GM12878 (cell line): Measurements from ENCODE around the gene SCN5A. TPM values are rescaled to one million over a fixed set of nuclear protein-coding genes. Genes with fewer than 3 reads are reported as not detected.

ENCODE experiments used
- ATAC-seq: fragments of 200-7000 bp; cut with Tn5 transposase; 3 replicates; pipeline ENCODE4 v1.9.1; 2020; ENCODE audit warnings: mild to moderate bottlenecking, moderate library complexity
- BruUV-seq: library from RNA; stranded (reverse); fragments of 400-500 nt; replicated peaks from 2 replicates; lab custom pipeline; 2021; lab: Mats Ljungman, UMichigan
- CTCF ChIA-PET: fragments of 300-600 bp; sonication (Branson Sonifier 250); formaldehyde crosslinking; extraction: SDS; loops from one replicate; lab custom pipeline; 2021; ENCODE audit warnings: inconsistent platforms; lab: Yijun Ruan, JAX
- POLR2A ChIA-PET: fragments of 350-600 bp; formaldehyde crosslinking; extraction: SDS; loops from one replicate; lab custom pipeline; 2021; ENCODE audit warnings: inconsistent platforms; lab: Charles Lee
- RAD21 ChIA-PET: fragments of 300-600 bp; sonication (Branson Sonifier 250); formaldehyde crosslinking; loops from one replicate; lab custom pipeline; 2023; ENCODE audit warnings: antibody characterized with exemption; ENCODE audit not compliant: unreplicated experiment; lab: Charles Lee
- SMC1A ChIA-PET: fragments of 300-600 bp; sonication (Branson Sonifier 250); formaldehyde crosslinking; loops from one replicate; lab custom pipeline; 2023; ENCODE audit not compliant: unreplicated experiment, uncharacterized antibody; lab: Charles Lee
- DNase-seq: peaks from one replicate; pipeline ENCODE4 v3.0.0-alpha.2; 2011; ENCODE audit warnings: low read depth, low spot score
- FAIRE-seq: peaks from 3 replicates; lab custom pipeline; 2011; peaks lifted over from hg19 to GRCh38; lab: Jason Lieb, UNC
- H2AFZ ChIP-seq: 2 replicates; pipeline ENCODE4 v1.6.0; 2011; ENCODE audit warnings: low read depth, low read length, control low read depth; ENCODE audit not compliant: control insufficient read depth
- H3K27ac ChIP-seq: 2 replicates; pipeline ENCODE4 v1.5.1; 2011; ENCODE audit warnings: control low read depth; ENCODE audit not compliant: control insufficient read depth, insufficient read depth
- H3K27me3 ChIP-seq, 2 experiments: replicated peaks in 1 of 2; 2 replicates each; pipeline versions ENCODE4 v1.6.0 to v1.6.1; 2011; ENCODE audit warnings: low read length in 1 of 2; ENCODE audit not compliant: control insufficient read depth in 2 of 2, insufficient read depth in 2 of 2
- H3K36me3 ChIP-seq, 2 experiments: 2 replicates each; pipeline ENCODE4 v1.5.1; 2011; ENCODE audit warnings: low read length in 1 of 2; ENCODE audit not compliant: control insufficient read depth in 2 of 2, insufficient read depth in 2 of 2
- H3K4me1 ChIP-seq: 2 replicates; pipeline ENCODE4 v1.6.1; 2011; ENCODE audit warnings: mild to moderate bottlenecking, low read length, moderate library complexity, mixed read lengths; ENCODE audit not compliant: control insufficient read depth, insufficient read depth
- H3K4me2 ChIP-seq: 2 replicates; pipeline ENCODE4 v1.6.0; 2011; ENCODE audit warnings: control low read depth; ENCODE audit not compliant: control insufficient read depth, insufficient read depth
- H3K4me3 ChIP-seq: fragments of 200-600 bp; sonication (generic); 2 replicates; pipeline ENCODE4 v1.5.1; 2016
- H3K79me2 ChIP-seq: 2 replicates; pipeline ENCODE4 v1.6.0; 2011; ENCODE audit warnings: low read length; ENCODE audit not compliant: control insufficient read depth, insufficient read depth
- H3K9ac ChIP-seq: 2 replicates; pipeline ENCODE4 v1.8.0; 2011; ENCODE audit warnings: low read length, control low read depth, mixed read lengths; ENCODE audit not compliant: control insufficient read depth, insufficient read depth
- H3K9me3 ChIP-seq: replicated peaks from 3 replicates; pipeline ENCODE4 v1.5.1; 2011; ENCODE audit warnings: mild to moderate bottlenecking, low read length; ENCODE audit not compliant: control insufficient read depth, insufficient read depth
- H4K20me1 ChIP-seq: 2 replicates; pipeline ENCODE4 v1.6.0; 2011; ENCODE audit not compliant: control insufficient read depth, insufficient read depth
- CEBPB ChIP-seq, 2 experiments: fragments of 150-350 bp in 1 of 2; IDR thresholded peaks; 2 replicates each; pipeline ENCODE4 v1.6.1; 2012 to 2014; ENCODE audit warnings: low read depth in 2 of 2, low read length in 2 of 2, borderline replicate concordance in 1 of 2, inconsistent platforms in 1 of 2
- FOXK2 ChIP-seq: fragments of 450-650 bp; IDR thresholded peaks from 2 replicates; pipeline ENCODE4 v1.6.1; 2017; ENCODE audit warnings: mild to moderate bottlenecking, moderate library complexity
- JUND ChIP-seq: IDR thresholded peaks from 2 replicates; pipeline ENCODE4 v1.6.1; 2012; ENCODE audit warnings: low read depth, mild to moderate bottlenecking, low read length, improper control_type of control experiment, moderate library complexity
- KLF5 ChIP-seq: fragments of 450-650 bp; IDR thresholded peaks from 2 replicates; pipeline ENCODE4 v1.6.1; 2014; ENCODE audit warnings: mild to moderate bottlenecking; ENCODE audit not compliant: partially characterized antibody
- MEF2B ChIP-seq: fragments of 450-650 bp; IDR thresholded peaks from 2 replicates; pipeline ENCODE4 v1.6.1; 2018; ENCODE audit warnings: mild to moderate bottlenecking, moderate library complexity; ENCODE audit not compliant: partially characterized antibody, poor library complexity, severe bottlenecking
- NR2C2 ChIP-seq: IDR thresholded peaks from 2 replicates; pipeline ENCODE4 v1.6.1; 2011; ENCODE audit warnings: borderline replicate concordance, low read depth; ENCODE audit not compliant: control insufficient read depth, insufficient read length
- NR2F1 ChIP-seq: fragments of 450-650 bp; conservative IDR thresholded peaks from 2 replicates; pipeline ENCODE4 v1.6.1; 2017; ENCODE audit warnings: mild to moderate bottlenecking
- NRF1 ChIP-seq: conservative IDR thresholded peaks from 2 replicates; pipeline ENCODE4 v1.6.1; 2011; ENCODE audit warnings: mild to moderate bottlenecking, low read depth, low read length, improper control_type of control experiment
- STAT3 ChIP-seq: IDR thresholded peaks from 2 replicates; pipeline ENCODE4 v1.6.1; 2011; ENCODE audit warnings: low read depth, low read length, improper control_type of control experiment
- TCF7 ChIP-seq: IDR thresholded peaks from 2 replicates; pipeline ENCODE4 v1.6.1; 2014; ENCODE audit warnings: antibody characterized with exemption, borderline replicate concordance
- ZZZ3 ChIP-seq: IDR thresholded peaks from 2 replicates; pipeline ENCODE4 v1.6.1; 2011; ENCODE audit warnings: low read depth; ENCODE audit not compliant: control insufficient read depth, insufficient read length
- WGBS: methylation state at CpG from one replicate; pipeline ENCODE4 v1.1.6; 2016; ENCODE audit warnings: low lambda C conversion rate; ENCODE audit not compliant: insufficient replicate concordance, insufficient coverage; ENCODE audit errors: missing lambda C conversion rate; 5-methylcytosine and 5-hydroxymethylcytosine counted together
- in situ Hi-C: fragments of 300-500 bp; cut with MboI; formaldehyde crosslinking; loops from 9 replicates; pipeline ENCODE4 v1.14.3; 2018; ENCODE audit warnings: mixed read lengths
- intact Hi-C: fragments of 100-400 bp; cut with micrococcal nuclease; formaldehyde crosslinking; loops from one replicate; pipeline ENCODE4 v1.14.2; 2022; ENCODE audit not compliant: unreplicated experiment
- polyA plus RNA-seq, 11 experiments: library from polyadenylated mRNA; depleted of rRNA in 4 of 11; unstranded in 6 of 11; stranded (reverse) in 5 of 11; fragments of >200 nt; fragmentation: Nextera tagmentation in 4 of 11; fragmentation: Illumina TruSeq in 1 of 11; extraction: Ambion mirVana in 4 of 11; extraction: Trizol in 1 of 11; gene quantifications; 1 replicate in 1 of 11; 2 replicates in 10 of 11; pipeline versions ENCODE4 v1.2.1 to v1.2.3, GENCODE V29; 2011 to 2016; ENCODE audit warnings: inconsistent platforms in 2 of 11, missing spikeins in 2 of 11, low read depth in 1 of 11
- total RNA-seq, 4 experiments: library from RNA; depleted of rRNA in 3 of 4; stranded (reverse); fragments of >200 nt in 3 of 4; fragmentation: Illumina TruSeq in 1 of 4; extraction: Trizol in 1 of 4; gene quantifications; 2 replicates each; pipeline versions ENCODE4 v1.2.1 to v1.2.3, GENCODE V29; 2013 to 2021
- TF ChIP-seq, protein P1 (sequence below): fragments of 450-650 bp; IDR thresholded peaks from 2 replicates; pipeline ENCODE4 v1.6.1; 2017; ENCODE audit warnings: antibody characterized with exemption, mild to moderate bottlenecking, moderate library complexity
- TF ChIP-seq, protein P2 (sequence below): fragments of 450-650 bp; conservative IDR thresholded peaks from 2 replicates; pipeline ENCODE4 v1.6.1; 2017; ENCODE audit warnings: mild to moderate bottlenecking, moderate library complexity
- TF ChIP-seq, protein P3 (sequence below): fragments of 450-650 bp; IDR thresholded peaks from 2 replicates; pipeline ENCODE4 v1.6.1; 2014; ENCODE audit warnings: mild to moderate bottlenecking
- TF ChIP-seq, protein P4 (sequence below): fragments of 450-650 bp; IDR thresholded peaks from 2 replicates; pipeline ENCODE4 v1.6.1; 2017; ENCODE audit warnings: low read depth, mild to moderate bottlenecking, moderate library complexity

SCN5A gene
- total and polyA plus RNA-seq, 10 of the 15 experiments (the other 5 are each of a cell fraction or from before 2014, with no cell fraction given): not detected

DNA sequence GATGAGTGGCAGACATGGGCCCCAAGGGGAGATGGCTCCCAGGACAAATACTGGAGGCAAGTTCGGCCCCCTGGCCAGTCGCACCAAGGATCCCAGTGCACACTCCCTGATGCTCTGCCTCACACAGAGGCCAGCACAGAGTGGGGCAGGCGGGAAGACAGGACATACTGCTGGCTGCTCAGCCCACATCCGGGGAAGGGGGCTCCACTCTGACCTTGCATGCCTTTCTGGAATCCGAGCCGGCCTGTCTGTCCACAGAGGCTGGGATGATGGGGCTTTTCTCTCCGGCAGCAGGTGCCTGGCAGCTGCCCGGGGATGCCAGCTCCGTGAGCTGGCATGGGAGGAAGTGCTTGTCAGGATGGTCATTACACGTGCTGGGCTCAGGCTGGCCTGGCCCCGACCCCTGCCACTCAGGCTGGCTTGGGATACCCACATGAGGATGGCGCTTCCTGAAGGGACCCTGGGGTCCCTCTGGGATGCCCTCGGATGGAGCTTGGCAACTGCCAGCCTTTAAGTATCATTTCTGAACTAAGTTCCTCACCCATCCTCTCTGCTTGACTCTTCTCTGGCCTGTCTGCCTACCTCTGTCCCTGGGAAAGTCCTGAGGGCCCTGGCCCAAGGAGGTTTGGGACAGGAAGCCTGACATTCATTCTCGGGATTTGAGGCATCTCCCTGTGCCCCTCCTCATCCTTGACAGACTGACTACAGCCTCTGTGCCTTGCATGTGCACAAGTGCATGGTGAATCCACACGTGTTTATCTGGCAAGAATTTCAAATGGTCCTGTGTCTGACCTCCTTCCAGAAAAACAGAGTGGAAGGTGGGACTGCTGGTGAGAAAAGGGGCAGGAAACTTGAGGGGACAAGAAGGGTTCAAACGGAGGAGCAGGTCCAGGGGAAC lies 106.8 kb downstream of the SCN5A start (continued):
- TF ChIP-seq CEBPB (IDR thresholded peaks at IDR 0.05; ENCODE audit: borderline replicate concordance in 1 of 2, low read depth in 2 of 2, low read length in 2 of 2) (no peak), ZZZ3 (no peak), NR2C2 (no peak), TCF7 (no peak), JUND (no peak), NRF1 (no peak), NR2F1 (no peak)
- TF ChIP-seq, protein P1, sequence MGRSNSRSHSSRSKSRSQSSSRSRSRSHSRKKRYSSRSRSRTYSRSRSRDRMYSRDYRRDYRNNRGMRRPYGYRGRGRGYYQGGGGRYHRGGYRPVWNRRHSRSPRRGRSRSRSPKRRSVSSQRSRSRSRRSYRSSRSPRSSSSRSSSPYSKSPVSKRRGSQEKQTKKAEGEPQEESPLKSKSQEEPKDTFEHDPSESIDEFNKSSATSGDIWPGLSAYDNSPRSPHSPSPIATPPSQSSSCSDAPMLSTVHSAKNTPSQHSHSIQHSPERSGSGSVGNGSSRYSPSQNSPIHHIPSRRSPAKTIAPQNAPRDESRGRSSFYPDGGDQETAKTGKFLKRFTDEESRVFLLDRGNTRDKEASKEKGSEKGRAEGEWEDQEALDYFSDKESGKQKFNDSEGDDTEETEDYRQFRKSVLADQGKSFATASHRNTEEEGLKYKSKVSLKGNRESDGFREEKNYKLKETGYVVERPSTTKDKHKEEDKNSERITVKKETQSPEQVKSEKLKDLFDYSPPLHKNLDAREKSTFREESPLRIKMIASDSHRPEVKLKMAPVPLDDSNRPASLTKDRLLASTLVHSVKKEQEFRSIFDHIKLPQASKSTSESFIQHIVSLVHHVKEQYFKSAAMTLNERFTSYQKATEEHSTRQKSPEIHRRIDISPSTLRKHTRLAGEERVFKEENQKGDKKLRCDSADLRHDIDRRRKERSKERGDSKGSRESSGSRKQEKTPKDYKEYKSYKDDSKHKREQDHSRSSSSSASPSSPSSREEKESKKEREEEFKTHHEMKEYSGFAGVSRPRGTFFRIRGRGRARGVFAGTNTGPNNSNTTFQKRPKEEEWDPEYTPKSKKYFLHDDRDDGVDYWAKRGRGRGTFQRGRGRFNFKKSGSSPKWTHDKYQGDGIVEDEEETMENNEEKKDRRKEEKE: no peak

DNA sequence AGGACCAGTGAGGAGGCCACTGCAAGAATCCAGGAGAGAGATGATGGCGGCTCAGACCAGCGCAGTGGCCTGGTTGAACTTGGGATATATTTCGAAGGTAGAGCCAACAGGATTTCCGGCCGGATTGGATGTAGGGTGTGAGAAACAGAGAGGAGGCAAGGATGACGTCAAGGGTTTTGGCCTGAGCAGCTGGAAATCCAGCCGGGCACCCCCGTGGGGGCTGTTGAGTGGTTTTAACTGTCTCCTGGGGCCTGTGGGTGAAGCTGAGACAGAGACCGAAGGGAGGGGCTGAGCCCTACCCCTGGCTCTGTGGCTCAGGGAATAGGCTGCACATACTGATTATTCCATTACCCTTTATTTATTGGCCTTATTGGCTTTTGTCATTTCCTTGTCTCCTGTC lies 107.7 kb downstream of the SCN5A start:
- ChIA-PET RAD21 (no interaction called here), CTCF (no interaction called here), SMC1A (no interaction called here), POLR2A (no interaction called here)
- H3K4me3 ChIP-seq: no peak overlapping the region
- no peak overlapping the region for H3K4me2 ChIP-seq
- H3K9me3 ChIP-seq: no peaks in the 10 kb centered on the region
- no peak overlapping the region for H2AFZ ChIP-seq
- no peak overlapping the region for H3K27ac ChIP-seq
- no peak overlapping the region for H3K9ac ChIP-seq
- H3K79me2 ChIP-seq: no peaks in the 10 kb centered on the region
- ATAC-seq: no peak
- H3K36me3 ChIP-seq: no peaks in the 10 kb centered on the region
- H3K4me1 ChIP-seq: no peaks in the 10 kb centered on the region
- WGBS: 69% methylated on average over 9 of the region's 9 CpGs
- FAIRE-seq: no peak
- H3K27me3 ChIP-seq: no peaks in the 10 kb centered on the region
- in situ Hi-C loops: no loop called here
- H4K20me1 ChIP-seq: no peaks in the 10 kb centered on the region
- DNase-seq: no peak
- BruUV-seq: no TSS peak
- intact Hi-C loops: no loop called here
- TF ChIP-seq, protein P2, sequence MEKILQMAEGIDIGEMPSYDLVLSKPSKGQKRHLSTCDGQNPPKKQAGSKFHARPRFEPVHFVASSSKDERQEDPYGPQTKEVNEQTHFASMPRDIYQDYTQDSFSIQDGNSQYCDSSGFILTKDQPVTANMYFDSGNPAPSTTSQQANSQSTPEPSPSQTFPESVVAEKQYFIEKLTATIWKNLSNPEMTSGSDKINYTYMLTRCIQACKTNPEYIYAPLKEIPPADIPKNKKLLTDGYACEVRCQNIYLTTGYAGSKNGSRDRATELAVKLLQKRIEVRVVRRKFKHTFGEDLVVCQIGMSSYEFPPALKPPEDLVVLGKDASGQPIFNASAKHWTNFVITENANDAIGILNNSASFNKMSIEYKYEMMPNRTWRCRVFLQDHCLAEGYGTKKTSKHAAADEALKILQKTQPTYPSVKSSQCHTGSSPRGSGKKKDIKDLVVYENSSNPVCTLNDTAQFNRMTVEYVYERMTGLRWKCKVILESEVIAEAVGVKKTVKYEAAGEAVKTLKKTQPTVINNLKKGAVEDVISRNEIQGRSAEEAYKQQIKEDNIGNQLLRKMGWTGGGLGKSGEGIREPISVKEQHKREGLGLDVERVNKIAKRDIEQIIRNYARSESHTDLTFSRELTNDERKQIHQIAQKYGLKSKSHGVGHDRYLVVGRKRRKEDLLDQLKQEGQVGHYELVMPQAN: no peak
- no peak for TF ChIP-seq FOXK2
- TF ChIP-seq KLF5: no peak
- TF ChIP-seq, protein P3, sequence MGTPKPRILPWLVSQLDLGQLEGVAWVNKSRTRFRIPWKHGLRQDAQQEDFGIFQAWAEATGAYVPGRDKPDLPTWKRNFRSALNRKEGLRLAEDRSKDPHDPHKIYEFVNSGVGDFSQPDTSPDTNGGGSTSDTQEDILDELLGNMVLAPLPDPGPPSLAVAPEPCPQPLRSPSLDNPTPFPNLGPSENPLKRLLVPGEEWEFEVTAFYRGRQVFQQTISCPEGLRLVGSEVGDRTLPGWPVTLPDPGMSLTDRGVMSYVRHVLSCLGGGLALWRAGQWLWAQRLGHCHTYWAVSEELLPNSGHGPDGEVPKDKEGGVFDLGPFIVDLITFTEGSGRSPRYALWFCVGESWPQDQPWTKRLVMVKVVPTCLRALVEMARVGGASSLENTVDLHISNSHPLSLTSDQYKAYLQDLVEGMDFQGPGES: no peak
- no peak for TF ChIP-seq STAT3
- no peak for TF ChIP-seq MEF2B
- TF ChIP-seq, protein P4, sequence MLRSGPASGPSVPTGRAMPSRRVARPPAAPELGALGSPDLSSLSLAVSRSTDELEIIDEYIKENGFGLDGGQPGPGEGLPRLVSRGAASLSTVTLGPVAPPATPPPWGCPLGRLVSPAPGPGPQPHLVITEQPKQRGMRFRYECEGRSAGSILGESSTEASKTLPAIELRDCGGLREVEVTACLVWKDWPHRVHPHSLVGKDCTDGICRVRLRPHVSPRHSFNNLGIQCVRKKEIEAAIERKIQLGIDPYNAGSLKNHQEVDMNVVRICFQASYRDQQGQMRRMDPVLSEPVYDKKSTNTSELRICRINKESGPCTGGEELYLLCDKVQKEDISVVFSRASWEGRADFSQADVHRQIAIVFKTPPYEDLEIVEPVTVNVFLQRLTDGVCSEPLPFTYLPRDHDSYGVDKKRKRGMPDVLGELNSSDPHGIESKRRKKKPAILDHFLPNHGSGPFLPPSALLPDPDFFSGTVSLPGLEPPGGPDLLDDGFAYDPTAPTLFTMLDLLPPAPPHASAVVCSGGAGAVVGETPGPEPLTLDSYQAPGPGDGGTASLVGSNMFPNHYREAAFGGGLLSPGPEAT: no peak
